ENCODE measurements around the gene PTK6.

- TF ChIP-seq CTCF (IDR thresholded peaks at IDR 0.05) (no peak), EZH2 (IDR thresholded peaks at IDR 0.05; ENCODE audit: borderline replicate concordance, insufficient read depth, low read depth, low read length, poor library complexity, severe bottlenecking) (no peak)
These were observed 40.2 kb upstream of the PTK6 start for GRCh38 chr20:63577317-63577894.
